Activated T-helper 1 cell treated with anti-CD3 and anti-CD28 coated beads, Interleukin-2, amount 50 U/mL, for 16 hours (primary cell): ENCODE measurements around the gene SLC29A2.
"Not testable (repeated sequence)": the region's sequence is repeated elsewhere in the genome, so short reads cannot be mapped to it uniquely, and the experiment has no call there.

ENCODE experiments used
- DNase-seq, 2 donors: peaks; one replicate each; pipeline ENCODE4 v3.0.0-alpha.2; 2020; ENCODE audit warnings: low read depth in 1 of 2, low spot score in 1 of 2

SLC29A2 gene

GRCh38 chr11:66334605-66335442 lies 36.7 kb downstream of the SLC29A2 start:
- no peak for DNase-seq

GRCh38 chr11:66333896-66334604 lies 37.5 kb downstream of the SLC29A2 start:
- no peak for DNase-seq

GRCh38 chr11:66333220-66333877 lies 38.2 kb downstream of the SLC29A2 start:
- no peak for DNase-seq

DNA sequence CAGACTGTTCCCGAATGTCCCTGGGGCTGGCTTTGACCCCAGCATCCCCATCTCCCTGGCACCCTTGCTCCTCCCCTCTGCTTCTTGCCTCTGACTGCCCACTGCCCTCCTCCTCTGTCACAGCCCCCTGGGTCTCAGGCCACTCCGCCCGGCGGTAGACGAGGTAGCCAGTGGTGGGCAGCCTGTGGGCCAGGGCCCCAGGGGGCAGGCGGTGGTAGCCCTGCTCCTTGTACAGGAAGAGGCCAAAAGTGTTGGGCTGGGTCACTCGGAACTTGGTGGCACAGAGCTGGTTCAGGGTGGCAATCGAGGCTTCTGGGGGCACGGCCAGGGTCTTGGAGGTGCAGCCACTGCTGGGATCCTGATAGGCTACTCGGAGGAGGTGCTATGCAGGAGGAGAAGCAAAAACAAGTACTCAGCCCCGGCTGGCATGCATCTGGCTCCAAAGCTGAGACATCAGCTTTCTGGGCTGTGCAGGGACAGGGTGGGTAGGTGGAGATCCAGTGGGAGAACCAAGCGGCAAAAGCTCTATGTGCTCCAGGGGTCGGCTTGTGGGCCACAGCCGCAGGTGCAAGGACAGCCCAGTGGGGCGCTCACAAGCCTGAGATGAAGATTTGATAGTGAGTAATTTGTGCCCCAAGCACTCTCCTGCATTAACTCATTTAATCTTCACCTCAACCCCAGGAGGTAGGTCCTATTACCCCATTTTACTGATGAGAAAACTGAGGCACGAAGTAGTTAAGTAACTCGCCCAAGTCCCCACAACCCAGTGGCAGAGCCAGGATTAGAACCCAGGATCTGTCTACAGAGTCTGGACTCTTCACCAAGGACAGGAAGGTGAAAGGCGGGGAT lies 39.0 kb downstream of the SLC29A2 start:
- no peak for DNase-seq

- DNase-seq, result no peak
Measured at GRCh38 chr11:66331542-66332370, 39.8 kb downstream of the SLC29A2 start.

GRCh38 chr11:66330931-66331330 lies 40.6 kb downstream of the SLC29A2 start:
- DNase-seq, result no peak

DNA sequence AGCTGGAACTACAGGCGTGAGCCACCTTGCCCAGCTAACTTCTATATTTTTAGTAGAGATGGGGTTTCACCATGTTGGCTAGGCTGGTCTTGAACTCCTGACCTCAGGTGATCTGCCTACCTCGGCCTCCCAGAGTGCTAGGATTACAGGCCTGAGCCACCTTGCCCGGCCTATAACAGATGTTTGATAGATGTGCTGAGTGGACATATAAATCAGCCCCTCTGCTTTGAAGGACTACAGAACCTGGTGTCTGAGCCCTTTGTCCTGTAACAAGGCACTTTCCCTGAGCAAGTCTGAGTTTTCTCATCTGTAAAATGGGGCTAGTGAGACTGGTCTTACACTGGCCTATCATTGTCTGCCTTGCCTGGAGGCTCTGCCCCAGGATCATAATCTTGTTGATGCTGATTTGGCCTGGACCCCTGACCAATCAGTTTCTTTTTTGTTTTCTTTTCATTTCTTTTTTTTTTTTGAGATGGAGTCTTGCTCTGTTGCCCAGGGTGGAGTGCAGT lies 42.3 kb downstream of the SLC29A2 start:
- DNase-seq, result no peak

- DNase-seq, result peak; percentile 65 to 74
Measured at GRCh38 chr11:66328302-66329144, 43.0 kb downstream of the SLC29A2 start.

- DNase-seq, result no peak
Measured at GRCh38 chr11:66328031-66328301, 43.6 kb downstream of the SLC29A2 start.

GRCh38 chr11:66327171-66328030 lies 44.2 kb downstream of the SLC29A2 start:
- DNase-seq, result no peak

GRCh38 chr11:66326261-66327111 lies 45.1 kb downstream of the SLC29A2 start:
- no peak for DNase-seq

DNA sequence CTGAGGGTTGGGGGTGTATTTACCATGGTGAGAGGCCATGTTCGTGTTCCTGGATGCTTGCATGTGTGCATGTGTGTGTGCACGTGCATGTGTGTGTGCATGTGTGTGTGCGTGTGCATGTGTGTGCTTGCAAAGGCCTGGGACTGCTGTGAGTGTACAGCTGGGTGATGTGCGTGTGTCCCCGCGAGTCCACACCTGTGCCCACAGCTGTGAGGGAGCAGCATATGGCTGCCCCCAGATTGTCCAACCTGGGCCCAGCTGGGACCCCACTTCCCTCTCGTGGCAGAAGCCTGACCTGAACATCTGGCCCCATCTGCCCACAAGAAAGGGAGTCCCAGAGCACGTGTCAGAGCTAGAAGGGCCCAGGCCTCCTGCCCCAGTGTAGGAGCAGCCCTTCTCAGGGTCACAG lies 46.3 kb downstream of the SLC29A2 start:
- DNase-seq, result no peak

DNA sequence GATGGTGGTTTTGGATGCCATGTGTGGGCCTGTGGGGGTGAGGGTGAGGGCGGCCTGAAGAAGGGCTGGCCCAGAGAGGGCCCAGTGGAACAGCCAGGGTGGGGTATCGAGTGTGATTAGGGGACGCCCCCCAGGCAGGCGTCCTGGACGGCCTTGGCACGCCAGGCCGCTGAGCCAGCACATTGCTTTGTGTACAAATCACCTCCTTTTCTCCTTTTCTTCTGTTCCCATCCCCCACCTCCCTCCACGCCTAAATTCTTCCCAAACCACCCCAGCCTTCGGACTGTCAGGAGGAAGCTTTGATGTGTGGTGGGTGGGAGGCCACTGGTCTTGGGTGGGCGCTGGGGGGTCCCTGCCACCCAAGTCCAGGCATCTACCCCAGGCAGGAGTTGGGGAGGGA lies 46.9 kb downstream of the SLC29A2 start:
- DNase-seq, result no peak

DNA sequence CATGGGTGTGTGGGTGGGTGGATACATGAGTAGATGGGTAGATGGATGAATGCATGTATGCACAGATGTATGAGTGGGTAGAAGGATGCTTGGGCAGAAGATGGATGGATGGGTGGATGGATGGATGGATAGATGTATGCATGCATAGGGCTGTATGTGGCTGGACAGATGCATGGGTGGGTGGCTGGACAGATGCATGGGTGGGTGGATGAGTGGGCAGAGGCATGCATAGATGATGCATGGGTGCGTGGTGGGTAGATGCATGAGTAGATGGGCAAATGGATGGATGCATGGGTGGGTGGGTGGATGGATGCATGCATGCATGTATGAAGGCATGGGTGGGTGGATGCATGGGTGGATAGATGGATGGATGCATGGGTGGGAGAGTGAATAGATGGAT lies 47.9 kb downstream of the SLC29A2 start:
- no peak for DNase-seq

GRCh38 chr11:66322732-66323427 lies 48.7 kb downstream of the SLC29A2 start:
- no peak for DNase-seq

- DNase-seq, result no peak
Measured at GRCh38 chr11:66321606-66322005, 50.0 kb downstream of the SLC29A2 start.

GRCh38 chr11:66320748-66321147 lies 50.8 kb downstream of the SLC29A2 start:
- DNase-seq, result not testable (repeated sequence)
